Camera-type eye (tissue), 1 donor: ENCODE results near the gene C16orf96. TPM values are rescaled to one million over a fixed set of nuclear protein-coding genes. Genes with fewer than 3 reads are reported as not detected.

ENCODE experiments used
- total RNA-seq: library from RNA; depleted of rRNA; stranded (reverse); fragments of >200 nt; gene quantifications from one replicate; pipeline ENCODE4 v1.2.3, GENCODE V29; 2014

The C16orf96 gene
- total RNA-seq = 0.38 TPM

DNA sequence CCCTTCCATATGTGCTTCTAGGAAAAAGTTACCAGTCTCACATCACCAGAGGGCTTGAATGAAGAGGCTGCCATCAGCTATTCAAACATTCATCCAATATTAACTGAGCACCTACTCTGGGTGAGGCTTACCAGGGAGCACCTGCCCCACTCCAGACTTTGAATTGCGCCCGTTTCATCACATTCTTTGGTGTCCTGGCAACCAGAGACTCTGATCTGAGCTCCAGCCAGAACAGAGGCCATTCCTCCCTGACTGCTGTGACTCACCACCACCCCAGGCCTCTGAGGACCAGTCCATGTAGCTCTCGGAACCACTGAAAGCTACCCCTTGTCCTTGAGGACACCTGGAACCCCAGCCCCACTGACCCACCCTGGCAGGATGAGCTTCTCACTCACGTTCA, at the start of gene C16orf96:
Gene C16orf96 (plus strand): TSS at position 229 of the 400 bp plus-strand sequence. CDS start 150 bp downstream, at position 379.

DNA sequence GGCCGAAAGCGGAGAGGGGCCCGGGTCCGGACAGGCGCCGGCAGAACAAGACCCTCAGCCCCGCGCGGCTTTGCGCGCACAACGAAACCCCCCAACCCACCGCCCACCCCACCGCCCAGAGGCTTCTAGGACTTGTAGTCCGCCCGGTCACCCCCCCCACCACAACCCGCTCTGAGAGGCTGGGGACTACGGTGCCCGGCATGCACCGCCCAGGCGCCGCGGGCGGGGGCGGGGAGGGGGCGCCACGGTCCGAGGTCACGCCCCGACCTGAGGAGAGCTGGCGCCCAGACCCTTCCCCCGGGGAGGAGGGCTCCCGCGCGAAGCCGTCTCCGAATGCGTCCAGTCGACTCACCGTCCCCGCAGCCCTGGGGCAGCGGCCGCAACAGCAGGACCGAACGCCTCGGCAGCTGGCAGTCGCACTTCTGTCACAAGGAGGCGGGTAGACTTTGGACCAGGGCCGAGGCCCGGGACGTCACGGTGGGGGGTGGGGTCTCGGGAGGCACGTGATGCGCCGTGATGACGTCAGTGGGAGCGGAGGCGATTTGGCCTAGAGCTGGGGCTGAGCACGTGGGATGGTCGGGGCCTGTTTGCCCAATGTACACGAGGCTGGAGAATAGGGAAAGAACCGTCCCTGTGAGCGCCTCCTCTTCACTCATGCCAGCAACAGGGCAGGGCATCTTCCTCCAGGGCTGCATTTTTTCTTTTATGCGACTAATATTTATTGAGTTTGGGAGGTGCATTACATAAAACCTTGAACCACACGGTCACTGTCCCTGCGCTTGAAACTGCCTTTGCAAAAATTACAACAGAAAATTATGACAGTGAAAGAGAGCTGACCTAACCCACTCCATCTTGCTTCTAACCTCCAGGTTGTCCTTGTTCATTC, 17.5 kb upstream of the C16orf96 start, which contains the start of gene CDIP1:
Gene CDIP1 (minus strand): TSS at position 424 of the 886 bp plus-strand sequence. CDS start 24,643 bp downstream, outside the sequence.

GRCh38 chr16:4614571-4615383, 58.6 kb downstream of the C16orf96 start, which contains the start of gene UBALD1:
UBALD1 (minus strand) TSS chr16:4614888; CDS start chr16:4614797, 91 bp downstream.

DNA sequence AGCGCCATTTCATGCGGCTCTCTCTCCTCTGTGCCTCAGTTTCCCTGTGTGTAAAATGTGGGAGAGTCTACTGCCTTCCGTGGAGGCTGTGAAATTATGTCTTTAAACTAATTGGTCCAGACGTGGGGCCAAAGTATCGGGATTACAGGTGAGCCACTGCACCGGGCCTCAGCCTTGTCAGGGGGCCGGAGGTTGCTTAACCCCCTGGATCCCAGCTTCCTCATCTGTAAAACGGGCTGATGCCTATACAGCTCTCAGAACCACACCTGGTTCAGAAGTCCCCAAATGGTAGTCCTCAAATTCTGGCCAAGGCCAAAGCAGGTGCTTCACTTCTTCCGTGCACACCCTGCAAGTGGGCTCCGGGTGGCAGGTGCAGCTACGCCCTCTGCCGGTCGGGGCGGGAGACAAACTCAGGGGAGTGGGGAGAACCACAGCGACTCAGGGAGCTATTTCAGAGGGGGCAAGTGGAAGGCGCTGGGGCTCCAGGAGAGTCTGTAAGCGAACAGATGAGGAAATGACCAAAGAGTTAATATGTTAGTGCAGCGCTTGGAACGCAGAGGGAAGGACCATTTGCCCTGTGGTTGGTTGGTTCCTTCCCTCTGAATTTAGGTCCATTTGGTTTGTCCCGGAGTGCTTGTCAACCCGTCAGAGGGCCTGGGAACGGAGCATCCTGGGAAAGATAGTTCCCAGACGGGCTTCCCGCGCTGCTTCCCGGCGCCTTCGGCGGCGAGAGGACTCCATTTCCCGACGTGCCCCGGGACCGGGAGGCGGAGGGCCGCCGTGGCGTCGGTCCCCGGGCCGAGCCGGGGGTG, 68.1 kb downstream of the C16orf96 start, which contains the start of gene MGRN1:
Gene MGRN1 (plus strand): TSS at position 812 of the 812 bp plus-strand sequence. CDS start 135 bp downstream, outside the sequence.

Other genes starting within 250 kb of the C16orf96 start
- gene GLIS2, start 240.3 kb upstream of the C16orf96 start, total RNA-seq = 10.9 TPM
- 20.9 TPM for gene PAM16, start 205.0 kb upstream of the C16orf96 start, total RNA-seq
- 32.7 TPM for gene VASN, start 184.5 kb upstream of the C16orf96 start, total RNA-seq
- gene CORO7, start 139.7 kb upstream of the C16orf96 start, total RNA-seq = 42.5 TPM
- gene DNAJA3, start 130.5 kb upstream of the C16orf96 start, total RNA-seq = 45.1 TPM
- gene NMRAL1, start 81.7 kb upstream of the C16orf96 start, total RNA-seq = 22.0 TPM
- gene HMOX2, start 79.9 kb upstream of the C16orf96 start, total RNA-seq = 39.0 TPM
- gene CDIP1, start 17.6 kb upstream of the C16orf96 start, total RNA-seq = 22.1 TPM
- 6.1 TPM for gene UBALD1, start 58.5 kb downstream of the C16orf96 start, total RNA-seq
- 62.8 TPM for gene MGRN1, start 68.5 kb downstream of the C16orf96 start, total RNA-seq
- gene NUDT16L1, start 137.2 kb downstream of the C16orf96 start, total RNA-seq = 39.9 TPM
- 40.5 TPM for gene ANKS3, start 177.9 kb downstream of the C16orf96 start, total RNA-seq
- 0.71 TPM for gene DNAAF8, start 178.2 kb downstream of the C16orf96 start, total RNA-seq
- 26.8 TPM for gene ZNF500, start 210.8 kb downstream of the C16orf96 start, total RNA-seq
- gene SEPTIN12, start 232.0 kb downstream of the C16orf96 start, total RNA-seq = not detected
- not detected for gene SMIM22, start 239.0 kb downstream of the C16orf96 start, total RNA-seq
- gene ROGDI, start 246.3 kb downstream of the C16orf96 start, total RNA-seq = 52.9 TPM